ENCODE data around the gene GAS5.

DNA sequence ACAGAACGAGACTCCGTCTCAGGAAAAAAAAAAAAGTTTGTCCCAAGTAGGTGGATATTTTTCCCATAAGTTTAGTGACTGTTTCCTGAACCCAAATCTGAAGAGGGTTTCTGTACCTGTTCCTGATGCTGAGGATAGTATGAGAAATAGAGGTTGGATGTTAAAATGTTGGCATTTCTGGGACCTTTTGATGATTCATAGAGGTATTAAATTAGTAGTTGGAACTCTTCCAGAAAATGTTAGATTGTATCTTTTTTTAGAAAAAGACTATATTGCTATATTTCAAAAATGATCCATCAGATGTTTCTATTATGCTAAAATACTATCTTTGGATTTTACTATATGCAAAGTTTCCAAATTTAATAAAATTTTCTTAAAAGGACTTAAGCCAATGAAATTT, 40.2 kb downstream of the GAS5 start:
- TF ChIP-seq, protein P1, sequence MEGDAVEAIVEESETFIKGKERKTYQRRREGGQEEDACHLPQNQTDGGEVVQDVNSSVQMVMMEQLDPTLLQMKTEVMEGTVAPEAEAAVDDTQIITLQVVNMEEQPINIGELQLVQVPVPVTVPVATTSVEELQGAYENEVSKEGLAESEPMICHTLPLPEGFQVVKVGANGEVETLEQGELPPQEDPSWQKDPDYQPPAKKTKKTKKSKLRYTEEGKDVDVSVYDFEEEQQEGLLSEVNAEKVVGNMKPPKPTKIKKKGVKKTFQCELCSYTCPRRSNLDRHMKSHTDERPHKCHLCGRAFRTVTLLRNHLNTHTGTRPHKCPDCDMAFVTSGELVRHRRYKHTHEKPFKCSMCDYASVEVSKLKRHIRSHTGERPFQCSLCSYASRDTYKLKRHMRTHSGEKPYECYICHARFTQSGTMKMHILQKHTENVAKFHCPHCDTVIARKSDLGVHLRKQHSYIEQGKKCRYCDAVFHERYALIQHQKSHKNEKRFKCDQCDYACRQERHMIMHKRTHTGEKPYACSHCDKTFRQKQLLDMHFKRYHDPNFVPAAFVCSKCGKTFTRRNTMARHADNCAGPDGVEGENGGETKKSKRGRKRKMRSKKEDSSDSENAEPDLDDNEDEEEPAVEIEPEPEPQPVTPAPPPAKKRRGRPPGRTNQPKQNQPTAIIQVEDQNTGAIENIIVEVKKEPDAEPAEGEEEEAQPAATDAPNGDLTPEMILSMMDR (conservative IDR thresholded peaks at IDR 0.05; ENCODE audit: low read length): no peak
- TF ChIP-seq EZH2phosphoT487 (IDR thresholded peaks at IDR 0.05; ENCODE audit: borderline replicate concordance, low read depth, low read length): no peak
